CD4-positive, alpha-beta T cell treated with Interferon gamma for 1 hour (primary cell): ENCODE results near the gene ZNF317.
A peak's percentile ranks its signal among the peaks of the same experiment; 100 is the strongest.
"Not testable (repeated sequence)": the region's sequence is repeated elsewhere in the genome, so short reads cannot be mapped to it uniquely, and the experiment has no call there.

ENCODE experiments used
- DNase-seq: peaks from one replicate; pipeline ENCODE4 v3.0.0-alpha.2; 2020

Gene ZNF317

DNA sequence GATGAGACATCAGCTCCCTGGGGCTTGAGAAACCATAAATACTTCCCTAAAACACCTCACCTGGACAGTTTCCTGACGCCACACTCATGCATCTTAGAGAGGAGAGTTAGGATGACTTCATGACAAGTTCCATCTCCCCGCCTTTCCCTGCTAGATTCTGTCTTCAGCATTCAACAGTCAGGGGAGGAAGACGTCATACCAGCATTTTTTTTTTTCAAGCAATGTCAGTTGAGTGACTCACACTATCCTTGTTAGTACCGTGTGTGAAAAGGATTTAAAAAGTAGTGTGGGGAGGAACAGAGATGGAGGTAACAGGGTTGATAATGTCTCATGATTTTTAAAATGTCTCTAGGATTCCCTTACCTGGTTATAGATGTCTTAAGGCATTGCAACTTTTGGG lies 38.7 kb downstream of the ZNF317 start, which contains the start of gene OR7D2:
Gene OR7D2 (plus strand): TSS at position 79 of the 400 bp plus-strand sequence. CDS start 6,803 bp downstream, outside the sequence.
- no peak for DNase-seq

DNA sequence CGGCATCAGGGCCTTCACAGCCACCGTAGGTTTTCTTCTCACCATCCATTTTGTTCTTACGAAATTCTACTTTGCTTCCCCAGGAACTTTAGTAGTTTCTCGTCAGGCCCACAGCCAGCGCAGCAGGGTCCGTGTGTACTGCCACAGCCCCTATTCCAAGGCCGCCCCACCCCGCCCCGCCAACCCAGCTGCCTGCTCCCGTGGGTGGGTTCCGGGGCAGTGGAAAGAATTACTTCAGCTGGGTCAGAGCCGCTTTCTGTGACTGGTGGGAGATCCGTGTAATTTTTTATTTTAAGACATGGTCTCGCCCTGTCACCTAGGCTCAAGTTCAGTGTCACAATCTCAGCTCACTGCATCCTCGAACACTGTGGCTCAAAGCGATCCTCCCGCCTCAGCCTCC lies 42.8 kb downstream of the ZNF317 start:
- DNase-seq = no peak

GRCh38 chr19:9187191-9187590 lies 47.0 kb downstream of the ZNF317 start:
- DNase-seq = no peak

DNA sequence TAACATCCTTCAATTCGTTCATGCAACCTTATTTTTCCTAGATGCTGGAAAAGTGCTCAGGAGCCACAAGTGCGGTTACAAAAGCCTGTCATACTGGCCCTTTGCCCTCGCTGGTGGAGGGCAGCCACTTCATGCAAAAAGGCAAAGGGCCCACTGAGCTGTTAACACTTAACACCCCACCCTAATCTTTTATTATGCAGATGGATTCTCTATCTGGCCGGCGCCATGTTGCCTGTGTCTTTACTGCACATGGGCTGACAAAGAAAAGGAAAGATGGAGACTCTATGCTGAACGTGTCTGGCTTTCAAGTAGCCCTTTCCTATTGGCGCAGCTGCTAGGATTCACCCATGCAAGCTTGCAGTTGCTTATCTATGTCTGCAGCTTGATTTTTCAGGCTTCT lies 49.3 kb downstream of the ZNF317 start:
- no peak for DNase-seq

DNA sequence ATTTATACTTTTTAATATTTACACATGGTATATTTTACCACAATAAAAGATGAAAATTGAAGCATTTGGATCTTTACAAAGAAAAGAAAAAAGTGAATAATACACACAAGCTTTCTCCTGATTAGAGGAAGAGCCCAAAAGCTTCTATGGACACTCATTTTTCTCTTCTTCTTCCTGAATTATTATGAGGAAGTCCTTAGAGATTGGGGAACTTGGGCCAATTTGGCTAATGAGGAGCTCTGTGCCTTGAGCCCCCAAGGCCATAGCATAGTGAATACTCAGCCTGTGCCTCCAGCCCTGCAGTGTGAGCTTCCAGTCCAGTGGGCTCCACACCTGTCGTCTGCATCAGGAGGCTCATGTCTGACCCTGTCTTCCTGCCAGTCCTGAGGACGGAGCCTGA lies 57.8 kb downstream of the ZNF317 start:
- DNase-seq = not testable (repeated sequence)

DNA sequence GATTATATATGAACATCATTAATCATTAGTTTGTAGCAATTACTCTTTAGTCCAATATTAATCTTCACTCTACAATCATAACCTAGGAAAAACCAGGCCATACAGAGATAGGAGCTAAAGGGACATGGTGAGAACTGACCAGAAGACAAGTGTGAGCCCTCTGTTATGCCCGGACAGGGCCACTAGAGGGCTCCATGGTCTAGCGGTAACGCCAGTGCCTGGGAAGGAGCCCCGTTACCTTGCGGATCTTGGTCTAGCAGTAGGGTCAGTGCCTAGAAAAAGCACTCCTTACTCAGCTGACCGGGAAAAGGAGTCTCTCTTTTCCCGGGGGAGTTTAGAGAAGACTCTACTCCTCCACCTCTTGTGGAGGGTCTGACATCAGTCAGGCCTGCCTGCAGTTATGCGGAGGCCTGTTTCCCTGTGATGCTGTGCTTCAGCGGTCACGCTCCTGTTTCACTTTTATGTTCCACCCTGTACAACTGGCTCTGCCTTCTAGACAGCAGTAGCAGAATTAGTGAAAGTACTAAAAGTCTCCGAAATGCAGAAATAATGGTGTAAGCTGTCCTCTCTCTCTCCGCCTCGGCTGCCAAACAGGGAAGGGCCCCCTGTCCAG lies 65.4 kb downstream of the ZNF317 start:
- DNase-seq = peak; percentile 62
